Left lung (tissue), 10 donors: ENCODE results near the gene DACT2. TPM values are rescaled to one million over a fixed set of nuclear protein-coding genes. Genes with fewer than 3 reads are reported as not detected.

Experiments used
- ATAC-seq: fragments of 200-7000 bp; cut with Tn5 transposase; one replicate; pipeline ENCODE4 v1.9.1; 2020; ENCODE audit warnings: moderate library complexity
- DNase-seq, 4 donors: peaks; one replicate each; pipeline ENCODE4 v3.0.0-alpha.2; 2013 to 2020
- H3K27ac ChIP-seq, 2 donors: fragments of 200-600 bp; sonication (generic) in 1 of 2; one replicate each; pipeline versions ENCODE4 v1.5.0 to v1.8.0; 2020 to 2021
- H3K27me3 ChIP-seq, 2 donors: fragments of 200-600 bp; sonication (generic) in 1 of 2; one replicate each; pipeline versions ENCODE4 v1.5.0 to v1.8.0; 2020 to 2021
- H3K36me3 ChIP-seq, 2 donors: fragments of 200-600 bp; sonication (generic) in 1 of 2; one replicate each; pipeline versions ENCODE4 v1.5.0 to v1.8.0; 2020 to 2021
- H3K4me1 ChIP-seq, 2 donors: fragments of 200-600 bp; one replicate each; pipeline ENCODE4 v1.8.0; 2021
- H3K4me3 ChIP-seq, 2 donors: fragments of 200-600 bp; sonication (generic) in 1 of 2; one replicate each; pipeline versions ENCODE4 v1.5.0 to v1.8.0; 2020 to 2021; ENCODE audit warnings: mild to moderate bottlenecking in 1 of 2
- H3K9me3 ChIP-seq, 2 donors: fragments of 200-600 bp; sonication (generic) in 1 of 2; one replicate each; pipeline versions ENCODE4 v1.5.0 to v1.8.0; 2020 to 2021
- CTCF ChIP-seq, 2 donors: fragments of 200-600 bp; sonication (generic) in 1 of 2; IDR thresholded peaks; one replicate each; pipeline versions ENCODE4 v1.5.0 to v1.8.0; 2021; ENCODE audit warnings: antibody characterized with exemption in 2 of 2
- intact Hi-C, 2 donors: fragments of 100-400 bp; cut with DNase I; formaldehyde crosslinking; loops; one replicate each; pipeline versions ENCODE4 v1.11.2 to v1.14.2; 2022
- polyA plus RNA-seq, 6 donors: library from polyadenylated mRNA; unstranded; fragments of 120-200 nt; gene quantifications; one replicate each; pipeline ENCODE4 v1.2.1, GENCODE V29; 2013; ENCODE audit not compliant: insufficient read length in 6 of 6
- total RNA-seq, 2 donors: library from RNA; stranded (reverse); fragmentation: NEBNext Ultra II Directional; extraction: Animal tissue kit (Norgen Biotek cat#: 25700); gene quantifications; one replicate each; pipeline ENCODE4 v1.2.1, GENCODE V29; 2021
- donor health status: DM: no; HTN: yes; CAD: no.
- donor health status: DM: no; HTN: no; CAD: no.

The DACT2 gene
- total and polyA plus RNA-seq, 8 donors: 1.4 to 50.1 (median 38.7) TPM

DNA sequence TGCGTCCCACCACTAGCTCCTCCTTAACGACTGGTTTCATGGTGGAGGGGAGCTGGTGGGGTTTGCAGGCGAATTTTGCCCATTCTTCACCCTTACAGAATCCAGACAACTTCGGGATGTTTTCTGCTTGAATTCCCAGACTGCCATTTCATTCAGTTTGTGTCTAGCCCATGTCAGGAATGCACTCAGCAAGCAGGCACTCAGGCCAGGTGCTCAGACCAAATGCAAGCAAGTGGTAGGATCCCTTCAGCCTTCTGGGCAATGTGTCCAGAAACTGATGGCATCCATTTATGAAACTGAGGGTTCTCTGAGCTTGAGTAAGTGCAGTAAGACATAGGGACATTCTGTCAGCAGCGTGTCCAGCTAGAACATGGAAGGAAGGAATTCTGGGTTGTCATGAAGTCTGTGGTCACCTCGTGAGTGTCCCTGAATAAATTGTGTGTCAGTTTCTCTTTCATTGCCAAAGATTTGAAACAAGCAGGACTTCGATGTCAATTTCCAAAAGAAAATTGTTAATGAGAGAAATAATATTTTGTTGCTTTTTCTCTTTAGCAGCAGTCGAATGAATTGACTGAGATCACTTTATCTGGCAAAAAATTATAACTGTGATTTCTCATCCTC lies 21.8 kb upstream of the DACT2 start:
- ATAC-seq: peak; percentile 42
- DNase-seq: no peak
- TF ChIP-seq CTCF (IDR thresholded peaks at IDR 0.05): no peak
- H3K27me3 ChIP-seq: peaks cover 0 to 14% of the 10 kb centered on the region in 2 donors
- intact Hi-C loops: no loop called here
- H3K4me3 ChIP-seq: no peak overlapping the region
- H3K27ac ChIP-seq: no peak overlapping the region
- no peaks in the 10 kb centered on the region for H3K36me3 ChIP-seq
- no peaks in the 10 kb centered on the region for H3K4me1 ChIP-seq
- no peaks in the 10 kb centered on the region for H3K9me3 ChIP-seq

DNA sequence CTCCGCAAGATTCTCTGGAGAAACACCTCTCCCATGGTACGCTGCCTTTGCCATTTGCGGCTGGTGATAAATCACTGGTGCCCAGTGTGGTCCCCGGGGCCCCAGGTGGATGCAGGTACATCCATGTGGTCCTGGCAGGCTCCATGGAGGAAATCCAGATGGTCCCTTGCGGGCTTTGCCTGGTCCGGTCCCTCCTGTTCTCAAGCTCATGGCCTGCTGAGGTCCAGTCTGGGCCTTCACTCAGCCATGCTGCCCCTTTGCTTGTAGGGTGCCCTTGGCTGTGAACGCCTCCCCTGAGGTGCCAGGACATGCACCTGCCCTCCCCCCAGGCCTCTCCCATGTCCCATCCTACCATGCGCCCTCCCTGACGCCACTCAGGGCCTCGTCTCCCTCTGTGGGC lies 21.2 kb upstream of the DACT2 start:
- Histone ChIP-seq H3K9me3 (no peaks in the 10 kb centered on the region), H3K4me3 (no peak overlapping the region), H3K27ac (no peak overlapping the region), H3K36me3 (no peaks in the 10 kb centered on the region), H3K27me3 (peaks cover 0 to 9% of the 10 kb centered on the region in 2 donors), H3K4me1 (no peaks in the 10 kb centered on the region)
- no peak for ATAC-seq
- no peak for TF ChIP-seq CTCF (IDR thresholded peaks at IDR 0.05)
- DNase-seq: no peak
- intact Hi-C loops: no loop called here

GRCh38 chr6:168338777-168339176 lies 19.2 kb upstream of the DACT2 start:
- DNase-seq: no peak
- intact Hi-C loops: no loop called here
- H3K27me3 ChIP-seq: no peaks in the 10 kb centered on the region
- TF ChIP-seq CTCF (IDR thresholded peaks at IDR 0.05): no peak
- no peaks in the 10 kb centered on the region for H3K36me3 ChIP-seq
- H3K27ac ChIP-seq: no peak overlapping the region
- no peaks in the 10 kb centered on the region for H3K9me3 ChIP-seq
- no peaks in the 10 kb centered on the region for H3K4me1 ChIP-seq
- H3K4me3 ChIP-seq: no peak overlapping the region
- no peak for ATAC-seq

- no peaks in the 10 kb centered on the region for H3K9me3 ChIP-seq
- no peaks in the 10 kb centered on the region for H3K36me3 ChIP-seq
- intact Hi-C loops: no loop called here
- ATAC-seq (no peak), DNase-seq (no peak)
- no peak for TF ChIP-seq CTCF (IDR thresholded peaks at IDR 0.05)
- H3K27ac ChIP-seq: no peak overlapping the region
- no peaks in the 10 kb centered on the region for H3K4me1 ChIP-seq
- H3K27me3 ChIP-seq: no peaks in the 10 kb centered on the region
- H3K4me3 ChIP-seq: no peak overlapping the region
These were observed 17.4 kb upstream of the DACT2 start for GRCh38 chr6:168336967-168337366.

GRCh38 chr6:168333989-168334388 lies 14.4 kb upstream of the DACT2 start:
- ATAC-seq: no peak
- TF ChIP-seq CTCF (IDR thresholded peaks at IDR 0.05): no peak

More at GRCh38 chr6:168333989-168334388, 14.4 kb upstream of the DACT2 start:
- Histone ChIP-seq H3K4me3 (no peak overlapping the region), H3K36me3 (no peaks in the 10 kb centered on the region), H3K27ac (no peak overlapping the region), H3K27me3 (no peaks in the 10 kb centered on the region), H3K4me1 (no peaks in the 10 kb centered on the region), H3K9me3 (no peaks in the 10 kb centered on the region)
- intact Hi-C loops: no loop called here
- DNase-seq: no peak
